Measurements from ENCODE around the gene NSUN5.
A peak's percentile ranks its signal among the peaks of the same experiment; 100 is the strongest.
"Not testable (repeated sequence)": the region's sequence is repeated elsewhere in the genome, so short reads cannot be mapped to it uniquely, and the experiment has no call there.

NSUN5 gene

GRCh38 chr7:73266719-73267368, 41.8 kb downstream of the NSUN5 start:
- not testable (repeated sequence) for DNase-seq

DNA sequence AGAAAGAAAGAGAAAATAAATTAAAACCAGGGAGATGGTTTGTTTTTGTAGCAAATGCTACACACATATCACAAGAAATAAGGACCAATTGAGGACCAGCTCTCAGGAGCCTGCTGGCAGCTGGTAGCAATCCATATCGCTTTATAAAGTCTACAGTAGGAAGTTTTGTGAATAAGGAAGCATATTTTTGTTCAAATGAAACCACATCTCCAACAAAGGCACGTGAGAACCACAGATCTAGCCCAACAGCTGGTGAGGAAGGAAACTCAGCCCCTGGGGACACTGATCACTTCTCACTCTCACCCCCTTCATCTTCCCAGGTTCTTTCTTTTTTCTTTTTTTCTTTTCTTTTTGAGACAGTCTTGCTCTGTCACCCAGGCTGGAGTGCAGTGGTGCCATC, 46.2 kb downstream of the NSUN5 start:
- DNase-seq = peak; percentile 50
